CD4-positive, alpha-beta T cell treated with Interleukin-10 for 1 hour (primary cell): ENCODE results near the gene CHRNA7.
"Not testable (repeated sequence)": the region's sequence is repeated elsewhere in the genome, so short reads cannot be mapped to it uniquely, and the experiment has no call there.

Experiments used
- DNase-seq: peaks from one replicate; pipeline ENCODE4 v3.0.0-alpha.2; 2020

Gene CHRNA7

GRCh38 chr15:32122013-32122412 lies 91.7 kb downstream of the CHRNA7 start:
- no peak for DNase-seq

DNA sequence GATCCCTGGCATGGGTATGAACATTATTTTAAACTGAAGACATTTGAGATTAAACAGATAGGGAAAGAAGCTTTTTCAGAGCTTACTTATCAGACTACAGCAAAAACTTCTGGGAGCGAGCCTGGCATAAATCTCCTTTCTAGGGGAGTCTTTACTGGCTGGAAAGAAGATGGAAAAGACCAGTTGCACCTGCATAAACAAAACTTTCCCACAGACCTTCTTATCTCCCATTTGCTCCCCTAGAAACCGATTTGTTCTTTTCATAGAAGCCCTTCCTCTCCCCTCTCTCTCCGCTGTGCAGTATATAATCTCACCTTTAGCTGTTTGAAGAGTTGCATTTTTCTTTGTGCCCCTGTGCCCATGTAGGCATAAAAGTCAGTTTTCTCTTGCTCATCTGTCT lies 93.2 kb downstream of the CHRNA7 start:
- no peak for DNase-seq

DNA sequence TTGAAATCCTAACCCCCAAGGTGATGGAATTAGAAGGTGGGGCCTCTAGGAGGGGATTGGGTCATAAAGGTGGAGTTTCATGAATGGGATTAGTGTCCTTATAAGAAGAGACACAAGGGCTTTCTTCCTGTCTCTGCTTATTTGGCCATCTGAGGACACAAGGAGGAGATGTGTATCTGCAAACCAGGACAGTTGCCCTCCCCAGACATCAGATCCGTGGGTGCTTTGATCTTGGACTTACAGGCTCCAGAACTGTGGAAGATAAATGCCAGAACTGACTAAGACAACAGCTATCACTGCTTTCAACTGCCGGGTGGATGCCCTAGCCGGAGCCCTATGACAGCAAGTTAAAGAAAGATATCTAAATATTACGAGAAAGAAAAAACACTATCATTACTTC lies 94.4 kb downstream of the CHRNA7 start:
- DNase-seq: no peak

DNA sequence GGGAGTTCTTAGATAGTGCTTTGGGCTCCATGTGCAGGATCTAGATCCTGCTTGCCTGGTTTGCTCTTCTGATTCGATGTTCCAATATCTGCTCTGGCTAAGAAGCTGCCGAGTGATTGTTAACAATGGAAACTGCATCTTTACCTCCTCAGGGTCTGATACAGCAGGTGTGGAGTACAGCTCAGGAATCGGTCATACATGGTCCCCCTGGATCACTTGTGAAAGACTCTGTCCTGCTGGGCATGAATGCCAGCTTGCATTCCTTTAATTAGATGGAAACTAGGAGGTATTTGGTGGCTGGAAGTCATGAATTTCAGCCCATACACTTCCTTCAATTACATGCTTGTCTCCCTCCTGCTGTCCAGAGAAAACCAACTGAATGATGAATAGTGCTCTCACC lies 95.3 kb downstream of the CHRNA7 start:
- no peak for DNase-seq

DNA sequence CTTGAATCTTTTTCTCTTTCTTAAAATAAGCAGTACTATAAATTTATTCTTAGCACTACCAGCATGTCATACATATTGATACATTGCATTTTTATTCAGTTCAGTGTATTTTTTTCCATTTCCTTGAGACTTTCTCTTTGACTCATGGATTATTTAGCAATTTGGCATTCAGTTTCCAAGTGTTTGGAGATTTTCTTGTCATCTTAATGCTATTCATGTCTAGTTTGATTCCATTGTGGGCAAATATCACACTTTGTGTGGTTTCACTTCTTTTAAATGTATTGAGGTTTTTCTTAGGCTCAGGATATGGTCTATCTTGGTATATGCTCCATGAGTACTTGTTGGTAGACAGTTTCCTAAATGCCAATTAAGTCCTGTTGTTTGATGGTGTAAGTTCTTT lies 99.5 kb downstream of the CHRNA7 start:
- DNase-seq: no peak

GRCh38 chr15:32130823-32131222 lies 100.5 kb downstream of the CHRNA7 start:
- no peak for DNase-seq

DNA sequence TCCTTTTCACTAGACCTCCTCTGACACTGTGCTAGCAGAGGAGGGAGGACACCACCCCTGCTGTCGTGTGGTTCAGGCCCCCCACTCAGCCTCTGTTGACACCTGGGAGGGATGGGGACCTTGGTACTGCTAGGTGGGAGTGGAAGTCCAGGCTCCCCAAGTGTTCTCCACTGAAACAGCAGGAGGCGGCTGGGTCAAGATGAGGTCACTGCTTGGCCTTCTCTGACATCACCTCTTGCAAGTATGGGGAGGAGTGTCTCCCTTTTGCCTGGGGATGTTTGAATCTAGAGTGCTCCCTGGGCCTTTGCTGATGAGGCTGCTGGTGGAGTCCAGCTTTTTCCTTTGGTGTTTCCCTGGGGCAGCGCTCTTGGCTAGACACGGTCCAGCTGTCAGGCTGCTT lies 101.5 kb downstream of the CHRNA7 start:
- DNase-seq: no peak

DNA sequence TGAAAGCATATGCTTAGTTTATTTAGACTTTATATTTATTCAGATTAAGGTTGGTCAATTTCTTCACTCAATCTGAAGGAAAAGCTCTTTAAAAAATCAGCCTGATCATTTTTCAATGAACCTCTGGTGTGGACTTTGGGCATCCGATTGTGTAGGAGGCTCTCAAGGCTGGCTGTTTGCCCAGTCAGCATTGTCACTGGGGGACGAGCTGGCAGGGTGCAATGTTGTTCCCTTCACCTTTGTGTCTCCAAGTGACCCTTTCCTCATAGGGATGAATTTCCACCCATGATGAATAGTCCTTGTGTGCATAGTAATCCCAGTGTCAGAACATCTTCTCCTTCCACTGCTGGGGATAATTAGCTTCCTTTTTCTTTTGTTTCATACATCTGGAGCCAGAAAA lies 102.5 kb downstream of the CHRNA7 start:
- no peak for DNase-seq

DNA sequence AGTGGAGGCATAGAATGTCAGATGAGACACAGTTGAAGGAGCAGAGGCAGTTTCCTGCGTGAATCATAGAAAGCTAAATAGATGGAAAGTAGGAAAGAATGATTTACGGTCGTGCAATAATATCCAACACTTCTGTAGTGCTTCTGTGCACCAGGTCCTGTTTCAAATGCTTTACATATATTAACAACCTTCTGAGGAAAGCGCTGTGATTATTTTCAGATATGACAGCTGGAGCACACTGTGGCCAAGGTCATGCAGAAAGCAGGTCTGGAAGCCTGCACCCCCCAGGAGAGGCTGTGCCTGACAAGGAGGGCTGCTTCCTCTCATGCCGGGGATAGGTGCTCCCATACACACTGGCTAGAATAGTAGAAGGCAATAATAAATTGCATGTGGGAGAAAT lies 104.5 kb downstream of the CHRNA7 start:
- DNase-seq: no peak

GRCh38 chr15:32135335-32135734 lies 105.0 kb downstream of the CHRNA7 start:
- DNase-seq: no peak

- not testable (repeated sequence) for DNase-seq
These were observed 115.2 kb downstream of the CHRNA7 start for GRCh38 chr15:32145512-32145911.

DNA sequence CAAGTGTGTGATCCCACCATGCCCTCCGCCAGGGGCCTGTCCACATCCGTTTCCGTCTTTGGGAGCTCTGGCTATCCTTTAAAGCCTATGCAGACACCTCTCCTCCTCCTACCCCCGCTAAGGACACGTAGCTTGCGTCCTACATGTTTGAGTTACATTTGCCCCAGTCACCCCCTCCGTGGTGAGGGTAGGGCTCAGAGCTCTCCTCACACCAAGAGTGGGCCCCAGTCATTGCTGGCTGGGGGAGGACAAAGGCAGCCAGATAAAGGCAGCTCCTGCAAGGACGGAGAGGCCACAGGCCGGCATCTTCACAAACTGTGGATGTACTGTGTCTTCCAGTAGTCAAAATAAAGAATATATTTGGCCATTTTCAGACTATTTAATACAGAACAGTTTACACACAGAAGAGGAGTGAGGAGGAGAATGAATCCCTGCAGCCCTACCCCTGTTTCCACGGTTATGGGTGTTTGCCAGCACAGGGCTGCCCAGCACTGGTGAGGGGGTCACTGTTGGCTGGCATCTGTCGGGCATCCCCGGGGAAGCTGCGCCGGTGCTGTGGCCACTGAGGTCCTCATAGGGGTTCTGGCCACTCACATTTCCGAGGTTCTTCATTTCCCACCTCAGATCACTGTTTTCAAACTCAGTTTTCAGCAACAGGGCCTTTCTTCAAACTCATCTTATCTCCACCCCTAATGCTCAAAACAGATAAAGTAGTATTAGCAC lies 118.7 kb downstream of the CHRNA7 start:
- no peak for DNase-seq

GRCh38 chr15:32152574-32152973 lies 122.3 kb downstream of the CHRNA7 start:
- no peak for DNase-seq

GRCh38 chr15:32153868-32154623 lies 123.7 kb downstream of the CHRNA7 start:
- DNase-seq: not testable (repeated sequence)

DNA sequence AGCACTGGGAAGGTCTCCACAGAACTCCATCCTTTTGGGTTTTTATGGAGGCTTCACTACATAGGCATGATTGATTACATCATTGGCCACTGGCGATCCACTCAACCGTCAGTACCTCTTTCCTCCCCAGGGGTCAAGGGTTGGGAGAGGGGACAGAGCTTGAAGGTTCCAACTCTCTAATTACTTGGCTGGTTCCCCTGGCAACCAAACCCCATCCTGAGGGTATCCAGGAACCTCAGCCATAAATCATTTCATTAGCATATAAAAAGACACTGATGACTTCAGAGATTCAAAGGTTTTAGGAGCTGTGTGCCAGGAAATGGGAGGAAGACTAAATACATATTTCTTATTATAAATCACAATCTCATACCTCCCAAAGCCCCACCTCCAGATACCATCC lies 131.8 kb downstream of the CHRNA7 start:
- not testable (repeated sequence) for DNase-seq

- not testable (repeated sequence) for DNase-seq
These were observed 133.8 kb downstream of the CHRNA7 start for GRCh38 chr15:32164065-32164464.

- DNase-seq: not testable (repeated sequence)
These were observed 134.4 kb downstream of the CHRNA7 start for GRCh38 chr15:32164747-32165146.

- not testable (repeated sequence) for DNase-seq
These were observed 135.5 kb downstream of the CHRNA7 start for GRCh38 chr15:32165775-32166174.

DNA sequence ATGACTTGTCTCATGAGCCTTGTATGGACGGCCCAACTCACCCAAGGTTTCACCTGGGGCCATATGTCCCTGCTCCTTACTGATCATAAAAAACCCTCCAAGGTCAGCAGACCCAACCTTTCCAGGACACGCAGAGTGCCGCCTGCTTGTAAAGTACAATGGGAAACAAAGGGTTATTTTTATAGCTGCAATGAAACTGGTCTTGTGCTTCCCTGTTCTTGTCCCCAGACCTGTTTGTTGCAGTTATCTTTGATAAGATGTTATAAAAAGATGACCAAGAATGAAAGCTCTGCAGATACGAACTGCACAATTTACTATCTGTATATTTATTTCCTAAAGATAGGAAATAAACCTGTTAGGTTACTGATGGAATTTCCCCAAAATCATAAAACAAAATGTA lies 136.0 kb downstream of the CHRNA7 start:
- not testable (repeated sequence) for DNase-seq

DNA sequence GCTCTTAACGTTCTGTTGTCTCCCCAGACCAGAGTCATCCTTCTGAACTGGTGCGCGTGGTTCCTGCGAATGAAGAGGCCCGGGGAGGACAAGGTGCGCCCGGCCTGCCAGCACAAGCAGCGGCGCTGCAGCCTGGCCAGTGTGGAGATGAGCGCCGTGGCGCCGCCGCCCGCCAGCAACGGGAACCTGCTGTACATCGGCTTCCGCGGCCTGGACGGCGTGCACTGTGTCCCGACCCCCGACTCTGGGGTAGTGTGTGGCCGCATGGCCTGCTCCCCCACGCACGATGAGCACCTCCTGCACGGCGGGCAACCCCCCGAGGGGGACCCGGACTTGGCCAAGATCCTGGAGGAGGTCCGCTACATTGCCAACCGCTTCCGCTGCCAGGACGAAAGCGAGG lies 137.6 kb downstream of the CHRNA7 start:
- DNase-seq: not testable (repeated sequence)

GRCh38 chr15:32180579-32180978 lies 150.3 kb downstream of the CHRNA7 start:
- not testable (repeated sequence) for DNase-seq

- not testable (repeated sequence) for DNase-seq
These were observed 163.5 kb downstream of the CHRNA7 start for GRCh38 chr15:32193780-32194179.

DNA sequence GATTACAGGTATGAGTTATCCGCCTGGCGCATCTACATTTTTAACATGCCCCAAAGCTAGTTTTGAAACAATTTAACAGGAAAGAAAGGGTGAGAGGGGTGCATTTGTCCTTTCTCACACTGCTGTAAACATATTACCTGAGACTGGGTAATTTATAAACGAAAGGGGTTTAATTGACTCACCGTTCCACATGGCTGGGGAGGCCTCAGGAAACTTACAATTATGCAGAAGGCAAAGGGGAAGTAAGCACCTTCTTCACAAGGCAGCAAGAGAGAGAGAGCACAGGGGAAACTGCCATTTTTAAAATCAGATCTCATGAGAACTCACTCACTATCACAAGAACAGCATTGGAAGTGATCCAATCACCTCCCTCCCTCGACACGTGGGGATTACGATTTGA lies 165.9 kb downstream of the CHRNA7 start:
- DNase-seq: not testable (repeated sequence)

DNA sequence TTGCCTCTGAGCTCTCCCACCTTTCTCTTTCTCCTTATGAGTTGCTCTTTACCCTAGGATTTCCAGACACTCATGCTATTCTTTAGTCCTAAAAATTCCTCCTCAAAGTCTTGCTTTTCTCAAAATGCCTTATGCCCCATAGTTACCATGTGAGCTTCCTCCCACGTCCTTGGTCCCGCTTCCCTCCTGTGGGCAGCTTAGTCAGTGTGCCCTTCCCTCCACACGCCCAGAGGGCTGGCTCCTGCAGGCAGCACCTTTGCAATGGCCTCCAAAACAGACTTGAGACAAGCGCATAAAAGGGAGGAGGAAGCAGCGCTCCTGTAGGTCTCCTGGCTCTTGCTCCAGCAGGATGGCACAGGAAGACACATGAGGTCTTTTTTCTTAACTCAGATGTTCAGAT lies 168.6 kb downstream of the CHRNA7 start:
- DNase-seq: not testable (repeated sequence)
